Measurements from ENCODE around the gene CYP46A1.

Gene CYP46A1

GRCh38 chr14:99690636-99691035, 6.5 kb downstream of the CYP46A1 start:
- DNase-seq, result no peak

DNA sequence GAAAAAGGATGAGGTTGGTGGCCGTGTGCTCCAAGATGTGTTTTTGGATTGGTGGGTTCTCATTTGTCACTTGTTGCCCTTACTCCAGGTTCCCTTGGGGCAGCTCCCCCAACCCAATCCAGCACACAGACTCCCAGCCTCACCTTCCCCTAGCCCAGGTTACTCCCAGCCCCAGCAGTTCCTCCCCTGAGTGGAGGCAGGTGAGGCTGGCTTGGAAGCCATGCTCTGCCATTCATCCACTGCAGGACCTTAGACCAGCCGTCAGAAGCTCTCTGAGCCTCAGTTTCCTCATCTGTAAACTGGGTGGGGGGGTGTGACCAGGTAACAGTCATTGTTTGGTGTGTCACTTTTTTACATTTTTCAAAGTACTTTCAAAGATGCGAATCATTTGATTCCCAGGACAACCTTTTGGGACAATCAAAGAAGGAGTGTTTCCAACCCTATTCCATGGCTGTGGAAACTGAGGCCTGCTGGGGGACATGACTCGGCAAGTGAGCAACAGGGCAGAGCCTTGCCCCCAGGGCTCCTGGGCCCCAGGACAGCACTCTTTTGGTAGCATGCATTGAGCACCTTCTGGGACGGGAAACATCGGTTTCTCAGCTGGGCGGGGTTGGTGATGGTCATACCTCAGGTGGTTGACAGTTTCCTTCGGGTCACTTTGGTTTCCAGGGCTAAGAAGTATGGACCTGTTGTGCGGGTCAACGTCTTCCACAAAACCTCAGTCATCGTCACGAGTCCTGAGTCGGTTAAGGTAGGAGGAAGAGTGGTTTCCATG, 7.2 kb downstream of the CYP46A1 start:
- no peak for DNase-seq

- DNase-seq, result no peak
Observed at GRCh38 chr14:99693918-99694317, 9.8 kb downstream of the CYP46A1 start.

DNA sequence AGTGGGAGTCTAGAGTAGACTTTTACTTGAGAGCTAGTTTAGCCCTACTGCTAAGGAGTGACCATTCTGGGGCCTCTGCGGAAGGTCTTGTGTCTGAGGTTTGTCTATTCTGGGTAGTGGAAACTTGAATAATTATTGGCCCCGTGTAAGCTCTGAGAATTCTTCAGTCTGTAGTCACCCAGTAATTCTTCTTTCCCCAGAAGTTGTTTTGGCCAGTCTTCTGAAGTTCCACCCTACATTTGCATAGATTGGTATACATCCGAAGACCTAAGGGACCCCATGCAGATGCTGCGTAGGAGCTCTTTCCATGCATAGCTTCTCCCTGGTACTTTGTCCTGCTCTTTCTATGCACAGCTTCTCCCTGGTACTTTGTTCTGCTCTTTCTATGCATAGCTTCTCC, 12.8 kb downstream of the CYP46A1 start:
- DNase-seq, result no peak

DNA sequence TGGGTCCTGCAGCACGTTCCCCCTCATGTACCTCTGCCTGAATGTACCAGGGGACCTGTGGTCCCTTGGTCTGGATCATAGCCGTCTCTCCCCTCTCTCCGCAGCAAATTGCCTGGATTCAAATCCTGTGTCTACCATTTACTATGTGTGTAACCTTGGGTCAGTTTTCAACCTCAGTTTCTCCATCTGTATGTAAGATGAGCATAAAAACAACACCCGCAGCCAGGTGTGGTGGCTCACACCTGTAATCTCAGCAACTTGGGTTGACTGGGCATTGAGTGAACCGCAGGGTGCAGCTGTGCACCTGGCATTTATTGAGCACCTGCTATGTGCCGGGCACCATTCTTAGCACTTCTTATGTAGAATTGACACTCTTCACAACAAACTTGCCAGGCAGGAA, 14.1 kb downstream of the CYP46A1 start:
- no peak for DNase-seq

DNA sequence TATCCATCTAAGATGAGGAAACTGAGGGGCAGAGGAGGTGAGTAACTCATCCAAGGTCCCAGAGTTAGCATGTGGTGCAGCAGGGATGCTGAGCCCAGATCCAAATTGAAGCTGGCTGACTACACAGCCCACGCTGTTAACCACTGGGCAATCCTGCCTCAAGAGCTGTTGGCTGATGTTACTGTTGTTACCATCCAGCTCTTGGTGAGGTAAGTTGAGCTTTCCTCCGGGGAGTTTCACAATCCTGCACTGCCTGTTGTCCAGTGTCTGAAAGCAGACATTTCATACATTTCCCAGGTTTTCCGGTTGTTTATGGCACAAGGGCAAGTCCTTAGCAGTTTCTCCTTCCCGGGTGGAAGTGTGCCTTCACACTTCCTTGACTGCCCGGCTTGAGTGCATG, 14.5 kb downstream of the CYP46A1 start:
- no peak for DNase-seq

GRCh38 chr14:99699085-99699760, 15.1 kb downstream of the CYP46A1 start:
- DNase-seq, result no peak

- DNase-seq, result no peak
Observed at GRCh38 chr14:99699861-99700260, 15.8 kb downstream of the CYP46A1 start.

GRCh38 chr14:99700379-99700778, 16.3 kb downstream of the CYP46A1 start:
- no peak for DNase-seq

GRCh38 chr14:99701260-99701659, 17.2 kb downstream of the CYP46A1 start:
- no peak for DNase-seq

GRCh38 chr14:99702115-99702514, 18.0 kb downstream of the CYP46A1 start:
- no peak for DNase-seq

DNA sequence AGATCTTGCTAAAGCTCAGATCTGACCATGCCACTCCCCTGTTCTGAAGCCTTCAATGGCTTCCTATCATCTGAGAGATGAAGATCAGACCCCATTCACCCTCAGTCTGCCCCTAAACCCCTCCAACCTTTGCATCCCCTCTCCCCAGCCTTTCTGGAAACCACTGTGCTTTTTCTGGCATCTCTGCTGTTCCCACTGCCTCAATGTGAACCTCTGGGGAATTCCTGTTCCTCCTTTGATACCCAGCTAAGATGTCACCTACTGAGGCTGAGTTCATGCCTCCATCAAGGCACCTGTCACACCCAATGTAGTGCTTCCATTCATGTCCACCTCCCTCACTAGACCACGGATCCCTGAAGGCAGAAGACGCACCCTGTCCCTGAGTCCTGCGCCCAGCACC, 19.3 kb downstream of the CYP46A1 start:
- no peak for DNase-seq

GRCh38 chr14:99704037-99704436, 19.9 kb downstream of the CYP46A1 start:
- DNase-seq, result no peak

DNA sequence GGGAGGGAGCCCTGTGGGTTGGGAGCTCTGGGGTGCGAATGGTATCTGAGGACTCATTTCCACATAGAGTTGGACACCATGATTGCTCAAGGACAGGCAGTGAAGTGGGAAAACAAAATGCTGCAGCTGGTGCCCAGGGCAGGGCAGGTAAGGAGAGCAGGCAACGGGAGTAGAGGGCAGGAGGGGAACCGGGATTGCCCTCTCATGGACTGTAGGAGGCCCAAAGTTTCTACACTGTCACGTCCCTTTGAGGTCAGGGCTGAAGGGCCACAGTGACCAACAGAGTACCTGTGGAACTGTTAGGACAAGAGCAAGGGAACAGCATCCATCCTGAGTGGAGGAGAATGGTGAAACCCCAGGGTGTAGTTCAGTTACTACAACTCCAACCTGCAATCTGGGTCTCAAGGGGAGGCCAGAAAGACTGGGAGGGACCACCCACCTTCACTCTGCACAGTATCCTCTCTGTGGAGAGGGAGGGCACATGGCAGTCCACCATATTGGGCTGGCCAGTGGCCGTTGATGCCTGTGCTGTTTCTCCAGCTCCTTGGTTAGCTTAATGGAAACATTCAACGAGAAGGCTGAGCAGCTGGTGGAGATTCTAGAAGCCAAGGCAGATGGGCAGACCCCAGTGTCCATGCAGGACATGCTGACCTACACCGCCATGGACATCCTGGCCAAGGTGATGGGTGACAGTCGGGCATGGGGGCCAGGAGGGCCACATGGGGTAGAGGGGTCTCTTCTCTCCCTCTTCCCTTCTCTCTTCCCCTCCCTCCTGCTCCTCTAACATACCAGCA, 22.2 kb downstream of the CYP46A1 start:
- no peak for DNase-seq

DNA sequence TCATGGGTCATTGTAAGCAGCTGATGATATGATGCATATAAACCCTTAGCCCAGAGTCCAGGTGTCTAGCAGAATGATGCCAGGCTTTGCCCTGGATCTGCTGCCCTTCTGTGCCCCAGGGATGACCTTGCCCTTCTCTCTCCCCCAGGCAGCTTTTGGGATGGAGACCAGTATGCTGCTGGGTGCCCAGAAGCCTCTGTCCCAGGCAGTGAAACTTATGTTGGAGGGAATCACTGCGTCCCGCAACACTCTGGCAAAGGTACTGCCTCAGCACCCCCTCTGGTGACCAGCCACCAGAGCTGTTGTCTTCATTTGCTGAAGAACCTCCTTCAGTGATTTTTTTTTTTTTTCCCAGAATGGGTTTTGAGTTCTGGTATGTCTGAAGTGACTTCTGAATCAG, 23.3 kb downstream of the CYP46A1 start:
- no peak for DNase-seq

- no peak for DNase-seq
Observed at GRCh38 chr14:99707921-99708320, 23.8 kb downstream of the CYP46A1 start.

- DNase-seq, result no peak
Observed at GRCh38 chr14:99708449-99708848, 24.4 kb downstream of the CYP46A1 start.

- DNase-seq, result no peak
Observed at GRCh38 chr14:99713972-99714371, 29.9 kb downstream of the CYP46A1 start.

GRCh38 chr14:99715266-99716000, 31.3 kb downstream of the CYP46A1 start:
- DNase-seq, result no peak

- no peak for DNase-seq
Observed at GRCh38 chr14:99716091-99716849, 32.2 kb downstream of the CYP46A1 start.

GRCh38 chr14:99716850-99717681, 33.0 kb downstream of the CYP46A1 start:
- no peak for DNase-seq

GRCh38 chr14:99717682-99718013, 33.5 kb downstream of the CYP46A1 start:
- DNase-seq, result no peak
